ENCODE data around the gene NSMCE1.
"Not testable (repeated sequence)": the region's sequence is repeated elsewhere in the genome, so short reads cannot be mapped to it uniquely, and the experiment has no call there.

NSMCE1 gene

DNA sequence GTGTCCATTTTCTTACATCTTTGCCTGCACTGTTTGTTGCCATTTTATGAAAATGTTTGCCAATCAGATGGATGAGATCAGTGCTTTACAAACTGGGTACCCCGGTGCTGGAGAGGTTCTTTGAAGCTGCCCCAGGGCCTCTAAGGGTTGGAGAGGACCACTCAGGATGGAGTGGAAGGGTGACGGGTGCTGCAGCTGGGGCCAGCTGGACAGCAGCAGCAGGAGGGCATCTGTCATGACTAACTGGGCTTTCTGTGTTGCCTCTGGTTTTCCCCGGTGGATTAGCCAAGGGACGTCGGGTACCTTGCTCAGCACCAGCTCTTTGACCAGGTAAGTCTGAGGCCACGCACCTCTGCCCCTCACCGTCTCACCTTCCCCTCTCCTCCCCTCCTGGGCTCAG lies 52.9 kb downstream of the NSMCE1 start:
- no peak for ATAC-seq
- DNase-seq: no peak

DNA sequence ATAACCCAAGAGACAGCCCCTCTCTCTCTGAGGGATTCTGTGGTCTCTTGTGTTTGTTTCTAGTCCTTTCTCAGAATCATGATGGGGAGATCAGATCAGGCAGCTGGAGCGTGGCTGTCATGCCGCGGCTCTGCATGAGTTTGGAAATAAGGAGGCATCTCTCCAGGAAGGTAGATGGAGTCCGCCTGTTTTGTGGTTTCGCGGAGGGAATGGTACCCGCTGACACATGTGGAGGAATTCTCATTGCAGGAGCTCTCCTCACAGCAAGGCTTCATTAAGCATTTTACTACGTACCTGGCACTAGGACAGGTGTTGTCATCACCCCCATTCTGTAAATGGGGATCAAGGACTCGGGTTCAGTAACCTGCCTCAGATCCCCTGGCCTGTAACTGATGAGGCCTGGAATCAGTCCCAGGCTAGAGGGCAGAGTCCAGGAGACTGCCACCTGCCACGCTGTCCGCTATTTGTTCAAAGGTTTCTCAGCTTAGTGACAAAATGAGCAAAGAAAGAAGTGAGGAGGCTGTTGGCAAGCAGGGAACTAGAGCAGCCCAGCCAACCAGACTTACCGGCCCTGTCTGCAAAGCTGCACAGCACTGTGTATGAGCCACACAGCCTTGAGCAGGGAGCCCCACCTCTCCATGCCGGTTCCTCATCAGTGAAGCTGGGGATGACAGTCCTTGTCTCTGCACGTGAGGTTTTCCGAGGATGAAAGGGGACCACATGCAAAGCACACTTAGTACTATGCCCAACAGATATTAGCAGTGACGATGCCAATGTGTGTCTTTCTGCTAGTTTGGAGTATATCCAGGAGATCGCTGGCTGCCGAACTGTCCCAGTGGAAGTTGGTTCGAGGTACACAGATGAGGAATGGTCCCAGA lies 54.2 kb downstream of the NSMCE1 start:
- DNase-seq (no peak), ATAC-seq (no peak)

DNA sequence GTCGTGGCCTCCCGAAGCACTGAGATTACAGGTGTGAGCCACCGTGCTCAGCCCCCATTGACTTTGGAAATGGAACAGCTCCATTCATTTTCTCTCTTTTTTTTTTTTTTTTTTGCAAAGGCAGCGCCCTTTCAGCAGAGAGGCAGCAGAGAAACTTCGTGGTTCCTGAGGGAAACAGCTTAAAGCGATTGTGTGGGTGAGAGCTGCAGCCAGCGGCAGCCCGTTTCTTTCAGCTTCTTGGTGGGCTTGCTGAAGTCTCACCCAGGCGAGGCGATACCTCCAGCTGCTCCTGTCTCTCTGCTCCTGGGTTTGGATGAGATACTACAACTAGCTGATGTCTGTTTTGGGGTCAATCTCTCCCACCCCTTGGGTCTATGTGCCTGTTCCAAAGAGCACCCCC lies 57.5 kb downstream of the NSMCE1 start:
- DNase-seq (no peak), ATAC-seq (peak; percentile 37)

DNA sequence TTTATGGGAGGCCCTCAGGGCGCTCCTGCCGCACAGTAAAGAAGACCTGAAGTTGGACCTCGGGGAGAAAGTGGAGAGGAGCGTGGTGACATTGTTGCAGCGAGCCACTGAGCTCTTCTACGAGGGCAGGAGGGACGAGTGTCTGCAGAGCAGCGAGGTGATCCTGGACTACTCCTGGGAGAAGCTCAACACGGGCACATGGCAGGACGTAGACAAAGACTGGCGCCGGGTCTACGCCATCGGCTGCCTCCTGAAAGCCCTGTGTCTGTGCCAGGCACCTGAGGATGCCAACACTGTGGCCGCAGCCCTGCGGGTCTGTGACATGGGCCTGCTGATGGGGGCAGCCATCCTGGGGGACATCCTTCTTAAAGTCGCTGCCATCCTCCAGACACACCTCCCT lies 58.4 kb downstream of the NSMCE1 start:
- DNase-seq (no peak), ATAC-seq (no peak)

DNA sequence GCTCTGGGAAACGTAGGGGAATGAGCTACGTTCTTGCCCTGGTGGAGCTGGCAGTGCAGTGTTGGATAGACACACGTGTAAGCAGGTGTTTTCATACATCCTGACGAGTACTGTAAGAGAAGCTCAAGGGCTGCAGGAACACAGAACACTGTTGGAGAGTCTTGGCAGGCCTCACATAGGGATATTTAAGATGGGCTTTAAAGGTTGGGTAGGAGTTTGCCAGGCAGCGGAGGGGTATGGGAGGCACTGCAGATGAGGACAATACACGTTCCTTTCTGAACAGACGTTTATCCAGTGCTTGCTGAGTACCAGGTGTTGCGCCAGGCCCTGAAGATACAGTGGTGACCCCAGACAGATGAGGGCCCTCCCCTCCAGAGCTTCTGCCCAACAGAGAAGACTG lies 59.0 kb downstream of the NSMCE1 start:
- ATAC-seq (no peak), DNase-seq (no peak)

DNA sequence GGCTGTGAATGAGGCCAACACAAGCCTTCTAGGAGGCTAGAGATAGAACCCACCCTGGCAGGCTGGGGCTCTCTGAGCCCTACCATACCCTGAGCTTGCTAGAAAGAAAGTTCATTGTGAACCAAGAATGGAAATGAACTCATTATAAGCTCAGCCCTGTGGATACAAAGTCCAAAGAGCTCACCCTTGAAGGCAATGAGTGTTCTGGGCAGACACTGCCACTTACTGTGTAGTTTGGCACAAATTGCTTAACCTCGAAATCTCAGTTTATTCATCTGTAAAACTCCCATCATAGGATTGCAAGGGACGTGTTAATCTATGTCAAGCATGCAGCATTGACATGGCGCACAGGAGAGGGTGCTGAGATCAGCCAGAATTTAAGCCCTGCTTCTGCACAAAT lies 59.8 kb downstream of the NSMCE1 start:
- ATAC-seq (no peak), DNase-seq (no peak)

DNA sequence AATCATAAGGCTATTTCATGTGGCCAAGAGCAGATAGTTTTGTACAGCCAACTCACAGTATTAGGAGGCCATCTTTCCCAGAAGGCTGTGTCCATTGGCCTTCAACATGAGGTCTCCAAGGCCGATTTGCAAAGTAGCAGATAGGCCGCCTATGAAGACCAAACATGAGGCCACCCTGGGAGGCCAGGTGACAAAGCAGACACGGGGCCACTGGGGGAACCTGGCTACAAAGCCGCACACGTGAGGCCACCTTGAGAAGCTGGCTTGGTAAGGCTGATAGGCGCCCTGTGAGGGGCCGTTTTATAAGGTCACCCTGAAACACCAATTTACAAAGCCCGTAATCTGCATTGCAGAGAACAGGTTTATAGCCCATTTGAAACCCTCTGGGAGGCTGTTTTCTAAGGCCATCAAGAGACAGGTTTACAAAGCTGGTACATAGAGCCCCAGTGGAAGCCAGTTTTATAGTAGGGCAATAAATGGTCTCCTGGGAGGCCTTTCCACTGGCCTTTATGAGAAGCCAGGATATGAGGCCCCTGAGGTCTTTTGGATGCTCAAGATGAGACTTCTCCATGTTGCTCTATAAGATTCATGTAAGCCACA lies 60.4 kb downstream of the NSMCE1 start:
- no peak for DNase-seq
- ATAC-seq: no peak

DNA sequence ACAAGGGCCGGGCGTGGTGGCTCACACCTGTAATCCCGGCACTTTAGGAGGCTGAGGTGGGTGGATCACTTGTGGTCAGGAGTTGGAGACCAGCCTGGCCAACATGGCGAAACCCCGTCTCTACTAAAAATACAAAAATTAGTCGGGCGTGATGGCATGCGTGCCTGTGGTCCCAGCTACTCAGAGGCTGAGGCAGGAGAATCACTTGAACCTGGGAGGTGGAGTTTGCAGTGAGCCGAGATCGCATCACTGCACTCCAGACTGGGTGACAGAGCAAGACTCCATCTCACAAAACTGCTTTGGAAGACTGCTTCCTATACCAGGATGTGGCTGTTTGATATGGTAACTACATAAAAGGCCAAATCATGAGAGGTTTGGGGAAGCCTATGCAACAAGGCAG lies 61.5 kb downstream of the NSMCE1 start:
- not testable (repeated sequence) for DNase-seq, ATAC-seq

DNA sequence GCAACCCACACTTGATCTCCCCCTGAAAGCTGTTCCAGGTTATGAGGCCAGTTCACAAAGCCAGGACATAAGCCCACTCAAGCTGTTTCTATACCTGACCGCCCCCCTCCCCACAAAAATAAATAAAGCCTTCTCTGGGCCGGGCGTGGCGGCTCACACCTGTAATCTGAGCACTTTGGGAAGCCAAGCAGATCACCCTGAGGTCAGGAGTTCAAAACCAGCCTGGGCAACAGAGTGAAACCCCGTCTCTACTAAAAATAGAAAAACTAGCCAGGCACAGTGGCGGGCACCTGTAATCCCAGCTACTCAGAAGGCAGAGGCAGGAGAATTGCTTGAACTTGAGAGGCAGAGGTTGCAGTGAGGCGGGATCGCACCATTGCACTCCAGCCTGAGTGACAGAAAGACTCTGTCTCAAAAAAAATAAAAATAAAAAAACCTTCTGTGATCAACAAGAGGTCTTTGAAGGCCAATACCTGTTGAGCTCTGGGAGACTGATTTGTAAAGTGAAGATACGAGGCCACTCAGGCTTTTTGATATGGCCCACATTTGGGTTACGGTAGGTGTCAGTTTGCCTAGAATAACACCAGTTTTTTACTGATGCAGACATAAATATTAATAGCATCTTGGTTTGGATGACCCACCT lies 63.0 kb downstream of the NSMCE1 start:
- no peak for ATAC-seq
- no peak for DNase-seq

DNA sequence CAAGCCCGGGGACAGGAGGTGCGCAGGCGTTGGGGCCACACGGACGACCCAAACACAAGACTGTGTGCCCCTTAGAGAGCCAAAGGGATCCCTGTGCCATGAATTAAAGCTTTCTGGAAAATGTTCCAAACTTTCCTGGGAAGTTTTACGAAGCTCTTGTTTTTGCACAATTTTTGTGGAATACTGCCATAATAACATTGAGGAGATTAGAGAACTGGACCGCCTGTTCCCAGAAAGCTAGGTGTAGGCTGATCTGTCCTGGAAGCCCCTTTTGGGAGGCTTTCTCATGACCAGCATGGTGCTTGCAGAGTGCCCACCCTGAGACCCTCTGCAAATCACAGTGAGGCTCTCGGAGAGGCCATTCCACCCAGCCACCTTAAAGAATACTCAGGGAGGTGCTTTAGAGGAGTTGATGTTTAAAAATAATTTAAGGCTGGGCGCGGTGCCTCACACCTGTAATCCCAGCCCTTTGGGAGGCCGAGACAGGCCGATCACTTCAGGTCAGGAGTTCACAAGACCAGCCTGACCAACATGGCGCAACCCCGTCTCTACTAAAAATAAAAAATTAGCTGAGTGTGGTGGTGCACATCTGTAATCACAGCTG lies 64.2 kb downstream of the NSMCE1 start:
- DNase-seq (no peak), ATAC-seq (no peak)

DNA sequence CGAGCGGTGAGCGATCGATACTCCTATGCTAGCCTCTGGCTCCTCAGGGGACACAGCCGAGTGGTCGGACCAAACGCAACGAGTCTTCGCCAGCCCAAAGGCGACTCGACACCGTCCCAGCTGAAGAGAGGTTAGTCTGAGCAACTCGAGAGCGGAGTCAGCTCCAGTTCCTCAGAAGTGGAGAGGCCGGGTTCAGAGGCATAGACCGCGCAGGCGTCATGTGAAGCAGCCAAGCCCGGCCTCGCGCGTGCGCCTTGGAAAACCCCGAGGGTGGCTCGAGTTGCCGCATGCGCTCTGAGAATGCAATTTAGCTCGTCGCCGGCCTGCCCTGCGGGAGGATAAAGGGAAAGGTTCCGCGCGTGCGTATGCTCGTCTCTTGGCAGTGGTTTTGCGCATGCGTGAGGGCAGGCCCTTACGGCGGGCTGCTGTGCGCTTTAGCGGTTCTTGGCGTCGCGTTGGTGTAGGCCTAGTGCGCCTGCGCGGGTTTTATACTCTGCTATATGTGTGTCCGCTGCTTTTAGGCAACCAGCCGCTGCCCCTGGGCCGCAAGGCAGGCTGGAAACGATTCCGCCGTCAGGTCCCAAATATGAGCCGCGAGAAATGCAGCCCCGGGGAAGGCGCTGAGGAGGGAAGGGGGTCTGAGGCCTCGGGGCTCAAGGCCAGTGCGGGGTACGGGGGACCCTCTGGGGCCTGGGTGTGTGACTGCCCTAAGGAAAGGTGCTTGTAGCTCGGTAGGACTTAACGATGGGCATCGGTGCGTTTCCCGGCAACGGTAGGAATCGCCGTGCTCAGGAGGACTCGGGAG lies 64.9 kb downstream of the NSMCE1 start, which contains the start of gene KDM8:
Gene KDM8, plus strand, starts transcription at position 20 of the 805 bp plus-strand sequence. CDS start 6,598 bp downstream, outside the sequence.
- peak; percentile 90 for ATAC-seq
- peak; percentile 99 for DNase-seq

DNA sequence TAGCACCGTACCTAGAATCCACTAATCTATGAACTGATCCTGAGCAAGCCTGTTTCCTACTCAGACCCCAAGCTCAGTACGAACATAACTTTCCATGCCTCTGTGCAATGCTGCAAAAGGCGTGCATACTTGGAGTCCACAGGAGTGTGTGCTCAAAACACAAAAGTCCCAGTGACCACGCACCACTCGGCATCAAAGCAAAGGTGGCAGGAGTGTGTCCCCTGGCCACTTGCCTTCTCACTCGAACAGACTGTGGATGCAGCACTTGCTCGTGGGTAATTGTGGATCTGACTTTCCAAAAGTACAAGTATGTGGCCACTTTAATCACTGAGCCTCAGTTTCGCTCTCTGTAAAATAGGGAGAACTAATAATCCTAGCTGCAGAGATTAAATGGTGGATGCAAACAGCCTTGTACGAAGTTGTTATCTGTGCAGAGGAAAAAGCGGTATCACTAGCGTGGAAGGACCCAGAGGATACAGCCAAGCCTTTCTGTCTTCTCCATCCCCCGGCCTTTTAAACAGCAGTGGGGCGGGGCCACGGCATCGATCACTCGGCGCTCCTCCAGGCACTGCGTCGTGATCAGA lies 65.6 kb downstream of the NSMCE1 start:
- peak; percentile 91 for DNase-seq
- peak; percentile 81 for ATAC-seq

DNA sequence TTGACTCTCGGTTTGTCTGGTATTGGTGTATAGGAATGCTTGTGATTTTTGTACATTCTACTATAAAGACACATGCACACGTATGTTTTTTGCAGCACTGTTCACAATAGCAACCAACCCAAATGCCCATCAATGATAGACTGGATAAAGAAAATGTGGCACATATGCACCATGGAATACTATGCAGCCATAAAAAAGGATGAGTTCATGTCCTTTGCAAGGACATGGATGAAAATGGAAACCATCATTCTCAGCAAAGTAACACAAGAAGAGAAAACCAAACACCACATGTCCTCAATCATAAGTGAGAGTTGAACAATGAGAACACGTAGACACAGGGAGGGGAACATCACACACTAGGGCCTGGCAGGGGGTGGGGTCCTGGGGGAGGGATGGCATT lies 67.7 kb downstream of the NSMCE1 start:
- ATAC-seq, DNase-seq: not testable (repeated sequence)

DNA sequence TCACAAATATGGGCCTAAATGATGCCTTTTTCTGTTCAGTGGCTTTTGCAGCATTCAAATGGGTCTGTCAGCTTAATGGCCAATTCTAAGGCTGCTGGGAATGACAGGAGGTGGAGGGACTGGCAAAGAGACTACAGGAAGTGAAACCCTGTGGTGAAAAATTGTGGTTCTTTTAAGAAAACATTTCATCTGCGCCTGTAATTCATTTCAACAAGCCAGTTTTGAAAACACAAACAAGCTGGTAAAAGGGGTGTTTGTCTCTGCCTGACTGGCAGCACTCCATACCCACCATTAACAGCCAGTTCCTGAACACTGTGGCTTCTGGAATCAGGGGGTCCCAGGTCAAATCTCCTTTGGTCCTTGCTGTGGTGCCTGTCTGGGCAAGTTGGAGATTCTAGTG lies 68.8 kb downstream of the NSMCE1 start:
- DNase-seq (no peak), ATAC-seq (no peak)

DNA sequence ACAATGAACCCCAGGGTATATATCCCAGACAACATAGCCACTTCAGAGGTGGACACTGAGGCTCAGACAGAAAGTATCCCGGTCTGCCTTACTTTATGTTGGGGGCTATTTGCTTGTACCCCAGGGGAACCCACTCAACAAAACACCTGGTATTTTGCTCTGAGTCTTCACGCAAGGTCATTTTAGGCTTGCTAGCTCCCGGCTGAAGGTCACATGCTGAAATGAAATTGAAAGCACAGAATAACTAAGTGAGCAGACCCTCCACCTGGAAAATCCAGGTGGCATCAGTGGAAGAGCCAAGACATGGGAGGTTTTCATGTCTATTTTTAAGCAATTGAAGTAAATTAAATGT lies 69.4 kb downstream of the NSMCE1 start:
- DNase-seq (no peak), ATAC-seq (no peak)

DNA sequence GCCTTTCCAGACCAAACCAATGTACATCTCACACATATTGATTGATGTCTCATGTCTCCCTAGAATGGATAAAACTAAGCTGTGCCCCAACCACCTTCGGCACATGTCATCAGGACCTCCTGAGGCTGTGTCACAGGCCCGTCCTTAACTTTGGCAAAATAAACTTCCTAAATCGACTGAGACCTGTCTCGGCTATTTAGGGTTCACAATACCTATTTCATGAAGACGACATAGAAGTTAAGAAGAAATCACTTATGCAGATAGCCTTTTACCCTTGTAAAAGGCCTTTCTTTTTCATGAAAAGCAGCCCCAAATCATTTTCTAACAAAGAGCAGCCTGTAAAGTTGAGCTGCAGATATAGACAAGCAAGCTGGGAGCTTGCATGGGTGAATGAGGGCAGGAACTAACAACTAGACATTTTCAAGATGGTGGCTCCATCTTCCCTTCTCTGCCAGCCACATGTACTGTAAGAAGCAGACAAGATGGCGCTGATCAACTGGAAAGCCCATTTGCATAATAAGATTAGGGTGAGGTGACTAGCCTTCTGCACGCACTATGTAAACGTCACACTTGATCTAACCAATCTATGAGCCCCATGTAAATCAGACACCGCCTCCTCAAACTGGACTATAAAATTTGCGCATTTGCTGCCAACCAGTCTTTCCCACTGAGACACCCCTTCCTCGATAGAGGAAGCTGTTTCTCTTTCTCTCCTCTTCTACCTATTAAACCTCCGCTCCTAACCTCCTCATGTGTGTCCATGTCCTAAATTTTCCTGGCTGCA lies 69.9 kb downstream of the NSMCE1 start:
- DNase-seq: no peak
- no peak for ATAC-seq

DNA sequence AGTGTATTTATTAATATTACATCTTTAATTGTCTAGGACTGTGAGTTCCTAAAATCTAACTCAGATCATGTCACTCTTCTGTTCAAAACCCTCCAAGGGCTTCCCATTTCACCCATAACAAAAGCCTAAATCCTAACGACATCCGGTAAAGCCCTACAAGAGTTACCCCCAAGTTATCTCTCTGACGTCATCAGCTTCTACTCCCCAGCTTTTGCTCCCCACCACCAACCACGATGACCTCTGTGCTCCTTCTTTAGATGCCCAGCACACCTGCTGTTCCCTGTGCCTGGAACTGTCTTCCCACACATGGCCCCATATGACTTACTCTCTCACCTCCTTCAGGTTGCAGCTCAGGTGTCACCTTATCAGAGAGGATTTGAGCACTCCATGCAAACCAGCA lies 71.6 kb downstream of the NSMCE1 start:
- no peak for ATAC-seq
- DNase-seq: no peak

DNA sequence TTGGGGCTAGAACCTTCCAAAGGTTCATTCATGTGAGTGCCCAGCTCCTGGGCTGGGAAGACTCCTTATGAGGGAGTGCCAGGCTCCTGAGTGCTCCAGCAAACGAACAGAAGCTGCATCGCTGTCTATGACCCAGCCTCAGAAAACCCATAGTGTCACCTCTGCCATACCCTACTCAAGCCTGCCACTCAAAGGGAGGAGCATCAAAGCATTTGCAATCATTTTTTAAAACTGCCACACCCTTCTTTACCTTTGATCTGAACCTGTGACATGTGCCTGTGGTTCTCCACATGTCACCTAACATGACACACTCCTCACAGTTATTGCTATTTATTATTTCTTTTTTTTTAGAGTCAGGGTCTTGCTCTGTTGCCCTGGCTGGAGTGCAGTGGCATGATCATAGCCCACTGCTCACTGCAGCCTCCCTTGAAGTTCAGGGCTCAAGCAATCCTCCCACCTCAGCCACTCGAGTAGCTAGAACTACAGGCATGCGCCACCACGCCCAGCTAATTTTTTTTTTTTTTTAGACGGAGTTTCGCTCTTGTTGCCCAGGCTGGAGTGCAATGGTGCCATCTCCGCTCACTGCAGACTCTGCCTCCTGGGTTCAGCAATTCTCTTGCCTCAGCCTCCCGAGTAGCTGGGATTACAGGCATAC lies 72.5 kb downstream of the NSMCE1 start:
- peak; percentile 30 for ATAC-seq

DNA sequence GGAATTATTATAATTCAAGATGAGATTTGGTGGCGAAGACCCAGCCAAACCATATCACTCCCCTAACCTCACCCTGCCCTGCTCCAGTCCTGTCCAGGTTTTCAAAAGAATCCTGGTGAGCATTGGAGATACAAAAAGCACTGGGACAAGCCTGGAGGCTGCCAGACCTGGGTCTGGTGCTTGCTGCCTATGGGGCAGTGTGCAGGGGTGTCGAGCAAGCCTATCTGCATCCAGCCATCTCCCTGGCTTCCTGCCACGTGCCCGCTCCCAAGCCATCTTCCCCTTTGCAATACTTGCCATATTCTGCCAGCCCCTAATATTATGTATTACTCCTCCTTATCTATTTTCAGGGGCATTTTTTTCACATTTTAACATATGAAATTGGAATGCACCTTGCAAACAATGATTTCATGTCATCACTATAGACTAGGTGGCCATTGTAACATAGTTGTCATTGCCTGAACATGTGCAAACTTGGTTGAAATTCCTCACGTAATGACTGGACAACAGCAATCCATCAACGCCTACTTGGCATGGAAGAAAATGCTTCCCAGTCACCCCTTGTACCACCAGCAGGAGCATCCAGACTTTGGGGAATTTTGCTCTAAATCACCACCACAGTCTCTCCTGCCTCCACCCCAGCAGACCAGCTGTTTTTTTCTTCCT lies 73.4 kb downstream of the NSMCE1 start:
- ATAC-seq (no peak), DNase-seq (no peak)

More for the DNA sequence above, 72.5 kb downstream of the NSMCE1 start:
- no peak for DNase-seq

All from stimulated activated naive CD8-positive, alpha-beta T cell treated with anti-CD3 and anti-CD28 coated beads, Interleukin-15, Interleukin-2, amounts not matched to agents 100 U/mL and 50 U/mL, for 24 hours (primary cell).